ENCODE measurements around the gene FLT1.

The FLT1 gene

GRCh38 chr13:28355822-28356371 is 139.0 kb downstream of the FLT1 start:
- no peaks in the 10 kb centered on the region for H3K36me3 ChIP-seq (ENCODE audit: insufficient read depth, insufficient read length, low read length)
- H3K9me3 ChIP-seq (ENCODE audit: insufficient read depth, low read length): no peaks in the 10 kb centered on the region
- no peak for TF ChIP-seq YY1 (IDR thresholded peaks at IDR 0.05; ENCODE audit: insufficient read depth, insufficient read length)
- TF ChIP-seq ZNF274 (IDR thresholded peaks at IDR 0.05; ENCODE audit: low read depth, low read length): no peak
- TF ChIP-seq SUZ12 (IDR thresholded peaks at IDR 0.05; ENCODE audit: extremely low read depth, insufficient read depth, insufficient read length): no peak
- H3K27me3 ChIP-seq (ENCODE audit: insufficient read depth, insufficient read length): no peaks in the 10 kb centered on the region
- H3K4me3 ChIP-seq (ENCODE audit: insufficient read length, low read depth): no peak overlapping the region
- peaks cover 3% of the 10 kb centered on the region for H3K4me1 ChIP-seq (ENCODE audit: insufficient read depth, insufficient read length)
- H3K9ac ChIP-seq (ENCODE audit: insufficient read length, low read depth): no peak overlapping the region
- DNase-seq (ENCODE audit: low read depth, low spot score): no peak

DNA sequence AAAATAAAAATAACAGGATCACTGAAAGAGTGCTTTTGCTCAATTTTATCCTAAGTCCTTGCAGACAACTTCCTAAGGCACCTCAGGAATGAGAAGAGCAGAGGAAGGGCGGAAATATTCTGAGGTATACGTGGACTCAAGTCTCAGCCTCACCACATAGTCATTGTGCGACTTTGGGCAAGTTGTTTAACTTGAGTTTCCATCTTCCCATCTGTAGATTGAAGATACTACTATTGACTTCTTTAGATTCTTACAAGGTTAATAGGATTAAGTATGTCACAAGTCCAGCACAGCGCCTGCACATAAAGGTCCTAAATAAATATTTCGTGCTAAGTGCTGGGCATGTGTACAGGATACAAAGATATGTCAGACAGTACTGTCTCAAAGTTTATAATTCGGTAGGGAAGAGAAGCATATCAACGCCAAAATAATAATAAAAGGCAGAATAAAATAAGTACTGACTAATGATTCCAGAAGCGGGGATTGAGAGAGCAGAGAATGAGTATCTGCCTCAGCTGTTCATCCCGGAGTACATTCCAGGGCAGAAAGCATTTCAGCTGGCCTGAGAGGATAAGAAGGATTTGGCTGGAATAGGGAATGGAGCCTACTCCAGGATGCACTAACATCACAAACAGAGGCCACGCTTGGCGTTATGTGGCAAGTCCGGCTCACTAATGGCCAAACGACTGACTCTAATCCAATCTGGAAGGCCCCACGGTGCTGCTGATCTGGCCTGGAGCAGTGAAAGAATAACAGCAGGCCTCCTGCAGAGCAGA is 139.7 kb downstream of the FLT1 start:
- Histone ChIP-seq H3K9me3 (ENCODE audit: insufficient read depth, low read length) (no peaks in the 10 kb centered on the region), H3K4me1 (ENCODE audit: insufficient read depth, insufficient read length) (peaks cover 3% of the 10 kb centered on the region), H3K4me3 (ENCODE audit: insufficient read length, low read depth) (no peak overlapping the region), H3K36me3 (ENCODE audit: insufficient read depth, insufficient read length, low read length) (no peaks in the 10 kb centered on the region), H3K9ac (ENCODE audit: insufficient read length, low read depth) (no peak overlapping the region), H3K27me3 (ENCODE audit: insufficient read depth, insufficient read length) (no peaks in the 10 kb centered on the region)
- no peak for TF ChIP-seq SUZ12 (IDR thresholded peaks at IDR 0.05; ENCODE audit: extremely low read depth, insufficient read depth, insufficient read length)
- TF ChIP-seq ZNF274 (IDR thresholded peaks at IDR 0.05; ENCODE audit: low read depth, low read length): no peak
- TF ChIP-seq YY1 (IDR thresholded peaks at IDR 0.05; ENCODE audit: insufficient read depth, insufficient read length): no peak
- DNase-seq (ENCODE audit: low read depth, low spot score): no peak

DNA sequence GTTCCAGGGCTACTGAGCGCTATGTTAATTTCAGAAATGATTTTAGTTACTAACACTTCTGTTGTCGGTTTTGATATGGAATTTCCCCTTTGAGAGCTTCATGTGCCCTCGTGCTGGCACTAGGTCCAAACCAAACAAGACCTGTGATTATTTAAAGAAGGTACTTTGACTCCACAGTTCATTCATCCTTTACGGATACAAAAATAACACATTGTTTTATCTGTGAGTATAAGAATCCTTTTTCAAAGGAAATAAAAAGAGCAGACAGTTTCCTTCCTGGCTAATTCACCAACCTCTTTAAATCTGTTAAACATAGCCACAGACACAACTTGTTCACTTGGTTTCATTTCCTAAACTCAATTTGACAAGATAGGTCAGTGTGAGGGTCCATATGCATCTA is 141.2 kb downstream of the FLT1 start:
- H3K4me1 ChIP-seq (ENCODE audit: insufficient read depth, insufficient read length): peaks cover 3% of the 10 kb centered on the region
- H3K4me3 ChIP-seq (ENCODE audit: insufficient read length, low read depth): no peak overlapping the region
- no peaks in the 10 kb centered on the region for H3K27me3 ChIP-seq (ENCODE audit: insufficient read depth, insufficient read length)
- no peak for TF ChIP-seq SUZ12 (IDR thresholded peaks at IDR 0.05; ENCODE audit: extremely low read depth, insufficient read depth, insufficient read length)
- no peak for TF ChIP-seq YY1 (IDR thresholded peaks at IDR 0.05; ENCODE audit: insufficient read depth, insufficient read length)
- TF ChIP-seq ZNF274 (IDR thresholded peaks at IDR 0.05; ENCODE audit: low read depth, low read length): no peak
- no peaks in the 10 kb centered on the region for H3K36me3 ChIP-seq (ENCODE audit: insufficient read depth, insufficient read length, low read length)
- no peak overlapping the region for H3K9ac ChIP-seq (ENCODE audit: insufficient read length, low read depth)
- H3K9me3 ChIP-seq (ENCODE audit: insufficient read depth, low read length): no peaks in the 10 kb centered on the region
- no peak for DNase-seq (ENCODE audit: low read depth, low spot score)

GRCh38 chr13:28349907-28350654 is 144.8 kb downstream of the FLT1 start:
- Histone ChIP-seq H3K27me3 (ENCODE audit: insufficient read depth, insufficient read length) (no peaks in the 10 kb centered on the region), H3K9ac (ENCODE audit: insufficient read length, low read depth) (no peak overlapping the region), H3K4me3 (ENCODE audit: insufficient read length, low read depth) (no peak overlapping the region), H3K9me3 (ENCODE audit: insufficient read depth, low read length) (no peaks in the 10 kb centered on the region), H3K36me3 (ENCODE audit: insufficient read depth, insufficient read length, low read length) (no peaks in the 10 kb centered on the region), H3K4me1 (ENCODE audit: insufficient read depth, insufficient read length) (no peaks in the 10 kb centered on the region)
- no peak for DNase-seq (ENCODE audit: low read depth, low spot score)
- TF ChIP-seq ZNF274 (IDR thresholded peaks at IDR 0.05; ENCODE audit: low read depth, low read length) (no peak), YY1 (IDR thresholded peaks at IDR 0.05; ENCODE audit: insufficient read depth, insufficient read length) (no peak), SUZ12 (IDR thresholded peaks at IDR 0.05; ENCODE audit: extremely low read depth, insufficient read depth, insufficient read length) (no peak)

DNA sequence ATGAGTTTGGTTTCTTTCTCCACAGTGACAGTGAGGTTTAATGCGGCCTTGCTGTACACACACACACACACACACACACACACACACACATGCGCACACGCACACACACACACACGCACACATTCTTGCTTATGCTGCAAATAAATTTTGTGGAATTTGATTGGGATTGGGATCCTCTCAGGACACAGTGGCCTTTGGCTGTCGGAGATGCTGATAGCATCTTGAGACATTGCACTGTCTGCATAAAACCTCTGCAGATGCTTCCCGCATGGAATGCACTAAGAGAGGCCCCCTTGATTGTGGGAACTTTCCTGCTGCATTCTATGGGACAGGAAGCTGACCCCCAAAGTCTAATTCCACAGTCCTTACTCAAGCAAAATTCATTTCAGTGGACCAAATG is 145.6 kb downstream of the FLT1 start:
- Histone ChIP-seq H3K9ac (ENCODE audit: insufficient read length, low read depth) (no peak overlapping the region), H3K27me3 (ENCODE audit: insufficient read depth, insufficient read length) (no peaks in the 10 kb centered on the region), H3K9me3 (ENCODE audit: insufficient read depth, low read length) (no peaks in the 10 kb centered on the region), H3K4me1 (ENCODE audit: insufficient read depth, insufficient read length) (no peaks in the 10 kb centered on the region), H3K4me3 (ENCODE audit: insufficient read length, low read depth) (no peak overlapping the region), H3K36me3 (ENCODE audit: insufficient read depth, insufficient read length, low read length) (no peaks in the 10 kb centered on the region)
- no peak for DNase-seq (ENCODE audit: low read depth, low spot score)
- TF ChIP-seq SUZ12 (IDR thresholded peaks at IDR 0.05; ENCODE audit: extremely low read depth, insufficient read depth, insufficient read length) (no peak), ZNF274 (IDR thresholded peaks at IDR 0.05; ENCODE audit: low read depth, low read length) (no peak), YY1 (IDR thresholded peaks at IDR 0.05; ENCODE audit: insufficient read depth, insufficient read length) (no peak)

- Histone ChIP-seq H3K36me3 (ENCODE audit: insufficient read depth, insufficient read length, low read length) (no peaks in the 10 kb centered on the region), H3K27me3 (ENCODE audit: insufficient read depth, insufficient read length) (no peaks in the 10 kb centered on the region), H3K9ac (ENCODE audit: insufficient read length, low read depth) (no peak overlapping the region), H3K9me3 (ENCODE audit: insufficient read depth, low read length) (no peaks in the 10 kb centered on the region), H3K4me1 (ENCODE audit: insufficient read depth, insufficient read length) (peaks cover 3% of the 10 kb centered on the region), H3K4me3 (ENCODE audit: insufficient read length, low read depth) (no peak overlapping the region)
- DNase-seq (ENCODE audit: low read depth, low spot score): no peak
- TF ChIP-seq SUZ12 (IDR thresholded peaks at IDR 0.05; ENCODE audit: extremely low read depth, insufficient read depth, insufficient read length) (no peak), ZNF274 (IDR thresholded peaks at IDR 0.05; ENCODE audit: low read depth, low read length) (no peak), YY1 (IDR thresholded peaks at IDR 0.05; ENCODE audit: insufficient read depth, insufficient read length) (no peak)
These were observed 147.2 kb downstream of the FLT1 start for GRCh38 chr13:28347456-28348371.

All from NT2/D1 (cell line).